Measurements from ENCODE around the gene TCP1.

- no peak for TF ChIP-seq POLR2A (IDR thresholded peaks at IDR 0.05)
- no peak for TF ChIP-seq CTCF (IDR thresholded peaks at IDR 0.05)
Measured at GRCh38 chr6:159739341-159739740, 50.1 kb downstream of the TCP1 start.
